Measurements from ENCODE around the gene MED19.
"Not testable (repeated sequence)": the region's sequence is repeated elsewhere in the genome, so short reads cannot be mapped to it uniquely, and the experiment has no call there.

Gene MED19

GRCh38 chr11:57711414-57712255 is at the start of gene MED19:
Gene MED19, minus strand, starts transcription at chr11:57712215. Its CDS starts 36 bp downstream, at chr11:57712179.
- peak; percentile 88 for DNase-seq

- DNase-seq = no peak
These were observed 46.2 kb upstream of the MED19 start for GRCh38 chr11:57758174-57758573.

- DNase-seq = no peak
These were observed 40.9 kb upstream of the MED19 start for GRCh38 chr11:57752954-57753353.

GRCh38 chr11:57751676-57752253 is 39.8 kb upstream of the MED19 start, which contains the start of gene BTBD18:
Gene BTBD18, minus strand, starts transcription at chr11:57751819. Its CDS starts 631 bp downstream, at chr11:57751188.
- DNase-seq = no peak

GRCh38 chr11:57751176-57751575 is 39.2 kb upstream of the MED19 start:
- no peak for DNase-seq

GRCh38 chr11:57746920-57747319 is 34.9 kb upstream of the MED19 start:
- DNase-seq = no peak

GRCh38 chr11:57745206-57745605 is 33.2 kb upstream of the MED19 start:
- DNase-seq = no peak

- DNase-seq = no peak
These were observed 32.3 kb upstream of the MED19 start for GRCh38 chr11:57744357-57744756.

GRCh38 chr11:57742087-57742452 is 30.1 kb upstream of the MED19 start:
- no peak for DNase-seq

- peak; percentile 98 for DNase-seq
These were observed 29.4 kb upstream of the MED19 start, which contains the start of gene SELENOH for GRCh38 chr11:57741132-57742086. Gene SELENOH, plus strand, starts transcription at chr11:57741491. Its CDS starts 105 bp downstream, at chr11:57741596.

GRCh38 chr11:57735619-57736298 is 23.7 kb upstream of the MED19 start:
- no peak for DNase-seq

- no peak for DNase-seq
These were observed 20.6 kb upstream of the MED19 start for GRCh38 chr11:57732661-57733060.

GRCh38 chr11:57729479-57729878 is 17.5 kb upstream of the MED19 start:
- DNase-seq = no peak

GRCh38 chr11:57728829-57729228 is 16.8 kb upstream of the MED19 start:
- DNase-seq = no peak

- no peak for DNase-seq
These were observed 15.2 kb upstream of the MED19 start for GRCh38 chr11:57727185-57727584.

GRCh38 chr11:57716726-57717125 is 4.7 kb upstream of the MED19 start:
- DNase-seq = not testable (repeated sequence)

- no peak for DNase-seq
These were observed 1.8 kb upstream of the MED19 start for GRCh38 chr11:57713835-57714234.

- DNase-seq = peak; percentile 90
These were observed 488 bp upstream of the MED19 start, which contains the start of gene TMX2 for GRCh38 chr11:57712256-57713150. Gene TMX2, plus strand, starts transcription at chr11:57712593. Its CDS starts 26 bp downstream, at chr11:57712619.

GRCh38 chr11:57709802-57710367 is 2.1 kb downstream of the MED19 start:
- DNase-seq = no peak

- DNase-seq = not testable (repeated sequence)
These were observed 6.6 kb downstream of the MED19 start for GRCh38 chr11:57705432-57705831.

- no peak for DNase-seq
These were observed 7.1 kb downstream of the MED19 start for GRCh38 chr11:57704932-57705331.

Data from right forelimb (tissue), 1 donor.